GM12878 (cell line): ENCODE measurements around the gene CSF3R. TPM values are rescaled to one million over a fixed set of nuclear protein-coding genes. Genes with fewer than 3 reads are reported as not detected.

ENCODE experiments used
- ATAC-seq: fragments of 200-7000 bp; cut with Tn5 transposase; 3 replicates; pipeline ENCODE4 v1.9.1; 2020; ENCODE audit warnings: mild to moderate bottlenecking, moderate library complexity
- BruUV-seq: library from RNA; stranded (reverse); fragments of 400-500 nt; replicated peaks from 2 replicates; lab custom pipeline; 2021; lab: Mats Ljungman, UMichigan
- CTCF ChIA-PET: fragments of 300-600 bp; sonication (Branson Sonifier 250); formaldehyde crosslinking; extraction: SDS; loops from one replicate; lab custom pipeline; 2021; ENCODE audit warnings: inconsistent platforms; lab: Yijun Ruan, JAX
- POLR2A ChIA-PET: fragments of 350-600 bp; formaldehyde crosslinking; extraction: SDS; loops from one replicate; lab custom pipeline; 2021; ENCODE audit warnings: inconsistent platforms; lab: Charles Lee
- RAD21 ChIA-PET: fragments of 300-600 bp; sonication (Branson Sonifier 250); formaldehyde crosslinking; loops from one replicate; lab custom pipeline; 2023; ENCODE audit warnings: antibody characterized with exemption; ENCODE audit not compliant: unreplicated experiment; lab: Charles Lee
- SMC1A ChIA-PET: fragments of 300-600 bp; sonication (Branson Sonifier 250); formaldehyde crosslinking; loops from one replicate; lab custom pipeline; 2023; ENCODE audit not compliant: unreplicated experiment, uncharacterized antibody; lab: Charles Lee
- DNase-seq: peaks from one replicate; pipeline ENCODE4 v3.0.0-alpha.2; 2011; ENCODE audit warnings: low read depth, low spot score
- FAIRE-seq: peaks from 3 replicates; lab custom pipeline; 2011; peaks lifted over from hg19 to GRCh38; lab: Jason Lieb, UNC
- H2AFZ ChIP-seq: 2 replicates; pipeline ENCODE4 v1.6.0; 2011; ENCODE audit warnings: low read depth, low read length, control low read depth; ENCODE audit not compliant: control insufficient read depth
- H3K27ac ChIP-seq: 2 replicates; pipeline ENCODE4 v1.5.1; 2011; ENCODE audit warnings: control low read depth; ENCODE audit not compliant: control insufficient read depth, insufficient read depth
- H3K27me3 ChIP-seq, 2 experiments: replicated peaks in 1 of 2; 2 replicates each; pipeline versions ENCODE4 v1.6.0 to v1.6.1; 2011; ENCODE audit warnings: low read length in 1 of 2; ENCODE audit not compliant: control insufficient read depth in 2 of 2, insufficient read depth in 2 of 2
- H3K36me3 ChIP-seq, 2 experiments: 2 replicates each; pipeline ENCODE4 v1.5.1; 2011; ENCODE audit warnings: low read length in 1 of 2; ENCODE audit not compliant: control insufficient read depth in 2 of 2, insufficient read depth in 2 of 2
- H3K4me1 ChIP-seq: 2 replicates; pipeline ENCODE4 v1.6.1; 2011; ENCODE audit warnings: mild to moderate bottlenecking, low read length, moderate library complexity, mixed read lengths; ENCODE audit not compliant: control insufficient read depth, insufficient read depth
- H3K4me2 ChIP-seq: 2 replicates; pipeline ENCODE4 v1.6.0; 2011; ENCODE audit warnings: control low read depth; ENCODE audit not compliant: control insufficient read depth, insufficient read depth
- H3K4me3 ChIP-seq: fragments of 200-600 bp; sonication (generic); 2 replicates; pipeline ENCODE4 v1.5.1; 2016
- H3K79me2 ChIP-seq: 2 replicates; pipeline ENCODE4 v1.6.0; 2011; ENCODE audit warnings: low read length; ENCODE audit not compliant: control insufficient read depth, insufficient read depth
- H3K9ac ChIP-seq: 2 replicates; pipeline ENCODE4 v1.8.0; 2011; ENCODE audit warnings: low read length, control low read depth, mixed read lengths; ENCODE audit not compliant: control insufficient read depth, insufficient read depth
- H3K9me3 ChIP-seq: replicated peaks from 3 replicates; pipeline ENCODE4 v1.5.1; 2011; ENCODE audit warnings: mild to moderate bottlenecking, low read length; ENCODE audit not compliant: control insufficient read depth, insufficient read depth
- H4K20me1 ChIP-seq: 2 replicates; pipeline ENCODE4 v1.6.0; 2011; ENCODE audit not compliant: control insufficient read depth, insufficient read depth
- BHLHE40 ChIP-seq, 2 experiments: fragments of 450-650 bp in 1 of 2; IDR thresholded peaks; 2 replicates each; pipeline ENCODE4 v1.6.1; 2011 to 2017; ENCODE audit warnings: low read depth in 2 of 2, borderline replicate concordance in 1 of 2, improper control_type of control experiment in 1 of 2, low read length in 1 of 2, mild to moderate bottlenecking in 1 of 2
- HDAC2 ChIP-seq: fragments of 200-600 bp; sonication (generic); IDR thresholded peaks from 2 replicates; pipeline ENCODE4 v1.6.1; 2017
- IRF4 ChIP-seq: IDR thresholded peaks from 2 replicates; pipeline ENCODE4 v1.6.1; 2011; ENCODE audit warnings: low read depth, low read length
- MEF2A ChIP-seq: IDR thresholded peaks from 2 replicates; pipeline ENCODE4 v1.6.1; 2011; ENCODE audit warnings: low read depth, mild to moderate bottlenecking, low read length, moderate library complexity; ENCODE audit not compliant: insufficient read depth
- MXI1 ChIP-seq: fragments of 150-350 bp; IDR thresholded peaks from 2 replicates; pipeline ENCODE4 v1.6.1; 2011; ENCODE audit warnings: low read depth, mild to moderate bottlenecking, inconsistent platforms, low read length, improper control_type of control experiment
- POU2F2 ChIP-seq: IDR thresholded peaks from 3 replicates; pipeline ENCODE4 v1.6.1; 2011; ENCODE audit warnings: low read depth, mild to moderate bottlenecking, low read length, borderline replicate concordance
- SPI1 ChIP-seq: IDR thresholded peaks from 2 replicates; pipeline ENCODE4 v1.6.1; 2011; ENCODE audit warnings: low read depth, mild to moderate bottlenecking, low read length, moderate library complexity, borderline replicate concordance; ENCODE audit not compliant: insufficient read depth
- TCF3 ChIP-seq: IDR thresholded peaks from 2 replicates; pipeline ENCODE4 v1.6.1; 2012; ENCODE audit warnings: low read depth, mild to moderate bottlenecking, low read length, borderline replicate concordance; ENCODE audit not compliant: insufficient read depth
- ZBTB40 ChIP-seq: fragments of 450-650 bp; IDR thresholded peaks from 2 replicates; pipeline ENCODE4 v1.6.1; 2016; ENCODE audit warnings: mild to moderate bottlenecking, moderate library complexity, borderline replicate concordance
- WGBS: methylation state at CpG from one replicate; pipeline ENCODE4 v1.1.6; 2016; ENCODE audit warnings: low lambda C conversion rate; ENCODE audit not compliant: insufficient replicate concordance, insufficient coverage; ENCODE audit errors: missing lambda C conversion rate; 5-methylcytosine and 5-hydroxymethylcytosine counted together
- in situ Hi-C: fragments of 300-500 bp; cut with MboI; formaldehyde crosslinking; loops from 9 replicates; pipeline ENCODE4 v1.14.3; 2018; ENCODE audit warnings: mixed read lengths
- intact Hi-C: fragments of 100-400 bp; cut with micrococcal nuclease; formaldehyde crosslinking; loops from one replicate; pipeline ENCODE4 v1.14.2; 2022; ENCODE audit not compliant: unreplicated experiment
- polyA plus RNA-seq, 11 experiments: library from polyadenylated mRNA; depleted of rRNA in 4 of 11; unstranded in 6 of 11; stranded (reverse) in 5 of 11; fragments of >200 nt; fragmentation: Nextera tagmentation in 4 of 11; fragmentation: Illumina TruSeq in 1 of 11; extraction: Ambion mirVana in 4 of 11; extraction: Trizol in 1 of 11; gene quantifications; 1 replicate in 1 of 11; 2 replicates in 10 of 11; pipeline versions ENCODE4 v1.2.1 to v1.2.3, GENCODE V29; 2011 to 2016; ENCODE audit warnings: inconsistent platforms in 2 of 11, missing spikeins in 2 of 11, low read depth in 1 of 11
- total RNA-seq, 4 experiments: library from RNA; depleted of rRNA in 3 of 4; stranded (reverse); fragments of >200 nt in 3 of 4; fragmentation: Illumina TruSeq in 1 of 4; extraction: Trizol in 1 of 4; gene quantifications; 2 replicates each; pipeline versions ENCODE4 v1.2.1 to v1.2.3, GENCODE V29; 2013 to 2021
- TF ChIP-seq, protein P1 (sequence below): fragments of 450-650 bp; IDR thresholded peaks from 2 replicates; pipeline ENCODE4 v1.6.1; 2018; ENCODE audit warnings: mild to moderate bottlenecking, low read depth, moderate library complexity; ENCODE audit not compliant: partially characterized antibody

CSF3R gene
- total and polyA plus RNA-seq, 10 of the 15 experiments (the other 5 are each of a cell fraction or from before 2014, with no cell fraction given): 0.13 TPM; not detected in 9

DNA sequence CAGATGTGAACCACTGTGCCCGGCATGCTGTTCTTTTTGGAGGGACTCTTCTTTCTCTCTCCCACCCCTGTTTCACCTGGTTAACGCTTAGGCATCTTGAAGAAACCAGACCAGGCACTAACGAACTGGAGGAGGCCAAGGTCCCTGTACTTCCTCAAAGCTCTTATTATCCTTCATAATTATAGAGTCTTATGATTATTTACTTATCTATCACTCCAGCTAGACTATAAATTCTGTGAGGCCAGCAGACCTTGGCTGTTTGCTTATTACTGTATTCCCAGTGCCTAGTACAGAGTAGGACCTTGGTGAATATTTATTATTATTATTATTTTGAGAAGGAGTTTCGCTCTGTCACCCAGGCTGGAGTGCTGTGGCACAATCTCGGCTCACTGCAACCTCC, 5.8 kb downstream of the CSF3R start:
- Histone ChIP-seq H3K4me3 (no peak overlapping the region), H3K27me3 (no peaks in the 10 kb centered on the region; a peak in 1 of 4 replicates), H3K36me3 (no peaks in the 10 kb centered on the region), H3K4me1 (peaks cover 16% of the 10 kb centered on the region), H4K20me1 (no peaks in the 10 kb centered on the region), H3K79me2 (no peaks in the 10 kb centered on the region), H2AFZ (no peak overlapping the region), H3K9ac (no peak overlapping the region), H3K4me2 (no peak overlapping the region), H3K9me3 (no peaks in the 10 kb centered on the region), H3K27ac (no peak overlapping the region)
- ATAC-seq: no peak
- ChIA-PET SMC1A (no interaction called here), CTCF (interaction anchor here (0.7 to 0.8 kb wide), 2 partner anchors 41 to 940 kb away, joined by 3 read pairs; no protein-coding TSS in a partner anchor), RAD21 (interaction anchor here (1.0 kb wide), 1 partner anchor 134 kb away, joined by 3 read pairs; no protein-coding TSS in a partner anchor), POLR2A (interaction anchor here (0.6 to 0.8 kb wide), 2 partner anchors 9 to 11 kb away, joined by 3 to 4 read pairs; no protein-coding TSS in a partner anchor)
- 35% methylated on average over 5 of the region's 5 CpGs for WGBS
- TF ChIP-seq, protein P1, sequence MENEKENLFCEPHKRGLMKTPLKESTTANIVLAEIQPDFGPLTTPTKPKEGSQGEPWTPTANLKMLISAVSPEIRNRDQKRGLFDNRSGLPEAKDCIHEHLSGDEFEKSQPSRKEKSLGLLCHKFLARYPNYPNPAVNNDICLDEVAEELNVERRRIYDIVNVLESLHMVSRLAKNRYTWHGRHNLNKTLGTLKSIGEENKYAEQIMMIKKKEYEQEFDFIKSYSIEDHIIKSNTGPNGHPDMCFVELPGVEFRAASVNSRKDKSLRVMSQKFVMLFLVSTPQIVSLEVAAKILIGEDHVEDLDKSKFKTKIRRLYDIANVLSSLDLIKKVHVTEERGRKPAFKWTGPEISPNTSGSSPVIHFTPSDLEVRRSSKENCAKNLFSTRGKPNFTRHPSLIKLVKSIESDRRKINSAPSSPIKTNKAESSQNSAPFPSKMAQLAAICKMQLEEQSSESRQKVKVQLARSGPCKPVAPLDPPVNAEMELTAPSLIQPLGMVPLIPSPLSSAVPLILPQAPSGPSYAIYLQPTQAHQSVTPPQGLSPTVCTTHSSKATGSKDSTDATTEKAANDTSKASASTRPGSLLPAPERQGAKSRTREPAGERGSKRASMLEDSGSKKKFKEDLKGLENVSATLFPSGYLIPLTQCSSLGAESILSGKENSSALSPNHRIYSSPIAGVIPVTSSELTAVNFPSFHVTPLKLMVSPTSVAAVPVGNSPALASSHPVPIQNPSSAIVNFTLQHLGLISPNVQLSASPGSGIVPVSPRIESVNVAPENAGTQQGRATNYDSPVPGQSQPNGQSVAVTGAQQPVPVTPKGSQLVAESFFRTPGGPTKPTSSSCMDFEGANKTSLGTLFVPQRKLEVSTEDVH: no peak
- no peak for TF ChIP-seq MEF2A
- TF ChIP-seq MXI1: no peak
- TF ChIP-seq IRF4: no peak
- TF ChIP-seq ZBTB40: no peak
- no peak for TF ChIP-seq HDAC2
- no peak for TF ChIP-seq POU2F2
- no peak for TF ChIP-seq SPI1
- no peak for TF ChIP-seq TCF3
- TF ChIP-seq BHLHE40 (IDR thresholded peaks at IDR 0.05; ENCODE audit: borderline replicate concordance in 1 of 2, low read depth in 2 of 2, low read length in 1 of 2): no peak
- no peak for FAIRE-seq
- intact Hi-C loops: no loop called here
- DNase-seq: no peak
- BruUV-seq: no TSS peak
- in situ Hi-C loops: no loop called here
